ACHN (cell line): ENCODE measurements around the gene DNAJC2.

ENCODE experiments used
- DNase-seq: peaks from one replicate; pipeline ENCODE4 v3.0.0-alpha.2; 2015
- in situ Hi-C: cut with HindIII; loops from 2 replicates; pipeline ENCODE4 v1.10.0; 2017; ENCODE audit warnings: low sequenced_read_pairs, low pct_ligation_motif_present, low pct_unique_long_range_greater_than_20kb

DNAJC2 gene

GRCh38 chr7:103344453-103345149 is at the start of gene DNAJC2:
TSS of gene DNAJC2 (minus strand) at chr7:103344767. CDS start at chr7:103344622, 145 bp downstream.
- in situ Hi-C loops: no loop called here
- DNase-seq: peak; percentile 98

- in situ Hi-C loops: no loop called here
- no peak for DNase-seq
Measured at GRCh38 chr7:103391976-103392375, 47.4 kb upstream of the DNAJC2 start.

- DNase-seq: no peak
- in situ Hi-C loops: no loop called here
Measured at GRCh38 chr7:103391150-103391549, 46.6 kb upstream of the DNAJC2 start.

GRCh38 chr7:103389263-103389662 is 44.7 kb upstream of the DNAJC2 start:
- in situ Hi-C loops: no loop called here
- DNase-seq: no peak

- in situ Hi-C loops: no loop called here
- DNase-seq: no peak
Measured at GRCh38 chr7:103388469-103389140, 44.0 kb upstream of the DNAJC2 start.

- no peak for DNase-seq
- in situ Hi-C loops: no loop called here
Measured at GRCh38 chr7:103387242-103387641, 42.7 kb upstream of the DNAJC2 start.

GRCh38 chr7:103382032-103382402 is 37.5 kb upstream of the DNAJC2 start:
- DNase-seq: no peak
- in situ Hi-C loops: no loop called here

GRCh38 chr7:103381280-103382031 is 36.9 kb upstream of the DNAJC2 start:
- in situ Hi-C loops: no loop called here
- no peak for DNase-seq

- in situ Hi-C loops: no loop called here
- DNase-seq: no peak
Measured at GRCh38 chr7:103380395-103381191, 36.0 kb upstream of the DNAJC2 start.

- peak; percentile 11 for DNase-seq
- in situ Hi-C loops: no loop called here
Measured at GRCh38 chr7:103379270-103379975, 34.9 kb upstream of the DNAJC2 start.

GRCh38 chr7:103373866-103374643 is 29.5 kb upstream of the DNAJC2 start:
- in situ Hi-C loops: no loop called here
- DNase-seq: no peak

- DNase-seq: no peak
- in situ Hi-C loops: no loop called here
Measured at GRCh38 chr7:103369432-103369831, 24.9 kb upstream of the DNAJC2 start.

- in situ Hi-C loops: no loop called here
- DNase-seq: no peak
Measured at GRCh38 chr7:103349805-103350204, 5.2 kb upstream of the DNAJC2 start.

- in situ Hi-C loops: no loop called here
- DNase-seq: no peak
Measured at GRCh38 chr7:103348959-103349358, 4.4 kb upstream of the DNAJC2 start.

GRCh38 chr7:103348452-103348851 is 3.9 kb upstream of the DNAJC2 start:
- no peak for DNase-seq
- in situ Hi-C loops: no loop called here

GRCh38 chr7:103347507-103348267 is 3.1 kb upstream of the DNAJC2 start, which contains the start of gene PSMC2:
TSS of gene PSMC2 (plus strand) at chr7:103347643. CDS start at chr7:103347712, 69 bp downstream.
- peak; percentile 96 for DNase-seq
- in situ Hi-C loops: no loop called here

- DNase-seq: no peak
- in situ Hi-C loops: no loop called here
Measured at GRCh38 chr7:103346396-103346795, 1.8 kb upstream of the DNAJC2 start.
